Motor neuron (in vitro differentiated cells): Measurements from ENCODE around the gene OR8B12. TPM values are rescaled to one million over a fixed set of nuclear protein-coding genes. Genes with fewer than 3 reads are reported as not detected.
A peak's percentile ranks its signal among the peaks of the same experiment; 100 is the strongest.

Experiments
- ATAC-seq, 8 experiments: fragments of 200-7000 bp; cut with Tn5 transposase; replicated peaks in 6 of 8; 2 replicates each; pipeline ENCODE4 v1.8.0; 2021; ENCODE audit warnings: mild to moderate bottlenecking in 8 of 8, moderate library complexity in 8 of 8
- H3K27ac ChIP-seq, 2 donors: fragments of 250-450 bp; sonication (Bioruptor Pico); 2 replicates each; pipeline ENCODE4 v1.9.0; 2021; ENCODE audit warnings: antibody characterized with exemption in 2 of 2, mild to moderate bottlenecking in 2 of 2, moderate library complexity in 1 of 2
- H3K4me1 ChIP-seq, 2 donors: fragments of 250-450 bp; sonication (Bioruptor Pico); replicated peaks in 1 of 2; 2 replicates each; pipeline ENCODE4 v1.6.1; 2021; ENCODE audit warnings: antibody characterized with exemption in 2 of 2, mild to moderate bottlenecking in 2 of 2, moderate library complexity in 1 of 2
- H3K4me3 ChIP-seq, 5 donors: fragments of 250-450 bp; sonication (Bioruptor Pico); 2 replicates each; pipeline ENCODE4 v1.9.0; 2021; ENCODE audit warnings: antibody characterized with exemption in 5 of 5, mild to moderate bottlenecking in 5 of 5, moderate library complexity in 4 of 5
- WGBS, 10 experiments: fragments of 450-650 bp; shearing (Covaris generic); methylation state at CpG; one replicate each; pipeline ENCODE4 v1.0.0; 2022; 5-methylcytosine and 5-hydroxymethylcytosine counted together
- in situ Hi-C, 9 experiments: fragments of 400-800 bp; cut with MboI; loops; one replicate each; pipeline ENCODE4 v1.15.0; 2021; ENCODE audit warnings: low sequenced_read_pairs in 9 of 9, low pct_unique_long_range_greater_than_20kb in 2 of 9; ENCODE audit not compliant: unreplicated experiment in 9 of 9
- total RNA-seq, 8 experiments: library from RNA; unstranded; fragments of 300-600 nt; gene quantifications; 2 replicates each; pipeline versions ENCODE4 v1.2.3 to v1.2.4, GENCODE V29; 2022

The OR8B12 gene, protein sequence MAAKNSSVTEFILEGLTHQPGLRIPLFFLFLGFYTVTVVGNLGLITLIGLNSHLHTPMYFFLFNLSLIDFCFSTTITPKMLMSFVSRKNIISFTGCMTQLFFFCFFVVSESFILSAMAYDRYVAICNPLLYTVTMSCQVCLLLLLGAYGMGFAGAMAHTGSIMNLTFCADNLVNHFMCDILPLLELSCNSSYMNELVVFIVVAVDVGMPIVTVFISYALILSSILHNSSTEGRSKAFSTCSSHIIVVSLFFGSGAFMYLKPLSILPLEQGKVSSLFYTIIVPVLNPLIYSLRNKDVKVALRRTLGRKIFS
- total RNA-seq: 1 to 10 TPM in 1 of 8 experiments, under 1 TPM in 3, not detected in 4; 0.25 to 1.2 (median 0.40) TPM

DNA sequence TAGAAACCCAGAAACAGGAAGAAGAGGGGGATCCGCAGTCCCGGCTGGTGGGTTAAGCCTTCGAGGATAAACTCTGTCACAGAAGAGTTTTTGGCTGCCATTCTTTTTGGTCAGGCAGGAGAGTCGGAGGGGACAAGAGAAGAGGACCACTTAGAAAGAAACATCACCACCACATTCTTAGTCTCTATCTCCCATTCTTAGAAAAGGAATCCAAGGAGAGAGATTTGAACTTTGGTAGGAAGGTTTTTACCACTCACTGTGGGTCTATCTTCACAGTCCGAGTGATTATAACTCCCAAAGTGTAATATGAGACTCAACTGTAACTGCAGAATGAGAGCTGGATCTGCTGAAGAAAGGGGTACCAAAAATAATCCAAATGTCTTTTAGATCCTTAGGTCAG lies at the start of gene OR8B12:
Gene OR8B12 (minus strand): TSS at position 101 of the 400 bp plus-strand sequence. CDS start 0 bp downstream, at position 101.
- Histone ChIP-seq H3K4me1 (no peaks in the 10 kb centered on the region), H3K4me3 (no peak within 1 kb of the TSS), H3K27ac (no peak within 1 kb of the TSS)
- in situ Hi-C loops: no loop called here
- WGBS, 10 experiments: 35 to 100% (median 69%) methylated on average over 1 to 4 of the region's 5 CpGs; no CpG with 5 or more reads in 2 of the 10 experiments
- ATAC-seq: no peak

DNA sequence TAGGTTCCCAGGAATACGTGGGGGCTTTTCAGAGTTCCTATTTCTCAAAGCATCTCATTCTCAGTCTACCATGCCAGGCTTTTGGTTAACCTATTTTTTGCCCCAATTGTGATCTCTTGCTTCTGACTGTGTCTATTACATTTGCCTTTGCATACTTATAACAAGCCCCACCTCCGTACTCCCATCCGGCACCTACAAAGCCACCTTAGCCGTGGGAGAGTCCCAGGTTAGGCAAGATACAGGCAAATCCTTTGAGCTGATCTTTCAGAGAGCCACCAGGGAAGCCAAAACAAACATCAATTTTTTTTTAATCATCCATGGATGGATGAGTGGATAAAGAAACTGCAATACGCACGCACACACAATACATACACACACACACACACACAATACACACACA lies 49.2 kb upstream of the OR8B12 start:
- in situ Hi-C loops: loop anchor here in 8 of 9 experiments (10.0 to 25.0 kb wide), 4 partner anchors 178 to 530 kb away; partner anchors contain the start of gene OR8B4 (in 5 of the 8)

GRCh38 chr11:124591430-124591829 lies 48.0 kb upstream of the OR8B12 start:
- no peaks in the 10 kb centered on the region for H3K4me1 ChIP-seq
- ATAC-seq: no peak
- in situ Hi-C loops: loop anchor here in 8 of 9 experiments (10.0 to 25.0 kb wide), 4 partner anchors 177 to 529 kb away; partner anchors contain the start of gene OR8B4 (in 5 of the 8)
- H3K27ac ChIP-seq: no peak overlapping the region
- 0 to 100% (median 82%) methylated on average over 1 to 2 of the region's 2 CpGs; no CpG with 5 or more reads in 1 of the 10 experiments for WGBS, 10 experiments
- H3K4me3 ChIP-seq: no peak overlapping the region

More for the DNA sequence above, 49.2 kb upstream of the OR8B12 start:
- no peak for ATAC-seq
- no peaks in the 10 kb centered on the region for H3K4me1 ChIP-seq
- WGBS, 10 experiments: 30 to 100% (median 89%) methylated on average over 1 to 6 of the region's 6 CpGs; no CpG with 5 or more reads in 4 of the 10 experiments
- no peak overlapping the region for H3K27ac ChIP-seq
- H3K4me3 ChIP-seq: no peak overlapping the region

GRCh38 chr11:124586238-124586860 lies 42.9 kb upstream of the OR8B12 start:
- ATAC-seq: peak in 5 of 8 experiments; percentile 31 to 67 (median 61)
- WGBS, 10 experiments: 0 to 50% (median 32%) methylated on average over 2 to 3 of the region's 3 CpGs
- Histone ChIP-seq H3K4me3 (no peak overlapping the region), H3K4me1 (no peaks in the 10 kb centered on the region), H3K27ac (no peak overlapping the region)
- in situ Hi-C loops: loop anchor here in 7 of 9 experiments (25.0 kb wide), 3 partner anchors 174 to 524 kb away; partner anchors contain the start of gene OR8B4 (in 5 of the 7)

DNA sequence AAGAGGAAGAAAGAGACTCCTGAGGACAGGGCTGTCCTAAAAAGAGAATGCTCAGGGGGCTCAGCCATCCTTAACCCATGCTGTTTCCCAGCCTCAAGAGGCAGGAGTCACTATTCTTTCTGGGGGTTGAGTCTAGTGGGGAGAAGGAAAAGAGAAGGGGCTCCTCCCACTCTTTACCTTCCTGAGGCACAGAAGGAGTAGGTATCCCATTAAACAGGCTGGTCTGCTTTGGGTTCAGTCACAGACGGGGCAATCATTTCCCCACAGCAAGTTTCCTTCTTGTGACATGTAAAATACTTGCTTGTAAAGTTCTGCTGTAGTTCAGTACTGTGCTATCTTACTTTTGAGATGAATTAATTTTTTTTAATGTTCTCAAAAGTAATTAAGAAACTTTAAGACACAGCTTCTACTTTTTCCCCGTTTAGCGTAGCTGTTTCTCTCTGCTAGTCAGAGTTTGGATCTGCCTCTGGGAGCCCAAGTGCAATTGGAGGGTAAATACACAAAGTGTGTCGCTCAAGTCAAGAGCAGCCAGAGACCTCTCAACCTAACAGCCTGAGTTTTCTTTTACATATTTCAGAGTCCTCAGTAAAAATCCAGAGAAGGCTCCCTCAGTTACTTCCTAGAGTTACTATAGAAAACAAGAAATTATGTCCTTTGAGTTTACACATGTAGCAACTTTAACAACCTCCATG lies 41.4 kb upstream of the OR8B12 start:
- in situ Hi-C loops: loop anchor here in 7 of 9 experiments (25.0 kb wide), 3 partner anchors 173 to 523 kb away; partner anchors contain the start of gene OR8B4 (in 5 of the 7)
- H3K27ac ChIP-seq: no peak overlapping the region
- H3K4me3 ChIP-seq: no peak overlapping the region
- 67 to 100% (median 92%) methylated on average over 1 to 4 of the region's 4 CpGs; no CpG with 5 or more reads in 3 of the 10 experiments for WGBS, 10 experiments
- no peak for ATAC-seq
- H3K4me1 ChIP-seq: no peaks in the 10 kb centered on the region

GRCh38 chr11:124583781-124584180 lies 40.3 kb upstream of the OR8B12 start:
- no peak for ATAC-seq
- in situ Hi-C loops: loop anchor here in 7 of 9 experiments (25.0 kb wide), 3 partner anchors 171 to 521 kb away; partner anchors contain the start of gene OR8B4 (in 5 of the 7)
- no peaks in the 10 kb centered on the region for H3K4me1 ChIP-seq
- no peak overlapping the region for H3K27ac ChIP-seq
- 47 to 100% (median 80%) methylated on average over 2 to 8 of the region's 8 CpGs for WGBS, 10 experiments
- H3K4me3 ChIP-seq: no peak overlapping the region

DNA sequence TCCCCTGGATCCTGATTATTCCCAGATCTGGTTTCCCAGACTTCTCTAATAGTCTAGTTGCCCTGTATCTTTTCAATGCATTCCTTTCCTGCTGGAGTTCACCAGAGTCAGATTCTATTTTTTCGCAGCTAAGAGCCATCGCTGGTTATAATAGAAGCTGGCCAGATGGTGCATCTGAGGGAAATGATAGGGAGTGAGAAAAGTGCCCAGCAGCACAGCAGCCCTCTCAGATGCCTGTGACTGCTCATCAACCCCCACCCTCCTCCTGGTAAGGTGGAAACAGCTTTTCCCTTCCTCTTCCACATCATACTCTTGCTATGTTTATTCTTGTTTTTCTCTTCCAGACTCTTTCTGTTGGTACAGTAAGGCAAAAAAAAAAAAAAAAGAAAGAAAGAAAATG lies 39.1 kb upstream of the OR8B12 start:
- in situ Hi-C loops: loop anchor here in 7 of 9 experiments (25.0 kb wide), 3 partner anchors 170 to 520 kb away; partner anchors contain the start of gene OR8B4 (in 5 of the 7)
- ATAC-seq: no peak
- Histone ChIP-seq H3K27ac (no peak overlapping the region), H3K4me1 (no peaks in the 10 kb centered on the region), H3K4me3 (no peak overlapping the region)
- WGBS, 10 experiments: 0 to 100% (median 69%) methylated on average over 1 to 2 of the region's 2 CpGs; no CpG with 5 or more reads in 4 of the 10 experiments

DNA sequence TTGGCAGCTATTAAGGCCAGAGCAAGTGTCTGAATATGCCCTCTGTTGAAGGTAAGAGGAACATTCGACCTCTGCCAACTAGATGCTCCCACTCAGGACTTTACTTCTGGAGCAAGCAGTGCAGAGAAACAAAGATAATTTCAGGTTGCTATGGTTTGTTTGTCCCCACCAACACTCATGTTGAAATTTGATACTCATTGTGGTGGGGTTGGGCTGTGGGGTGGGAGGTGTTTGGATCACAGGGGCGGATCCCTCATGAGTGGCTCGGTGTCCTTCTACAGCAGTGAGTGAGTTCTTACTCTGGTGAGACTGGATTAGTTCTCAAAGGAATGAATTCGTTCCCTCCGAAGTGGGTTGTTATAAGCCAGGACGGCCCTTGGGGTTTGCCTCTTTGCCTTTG lies 38.4 kb upstream of the OR8B12 start:
- no peak overlapping the region for H3K4me3 ChIP-seq
- peak in 3 of 8 experiments; percentile 12 to 92 (median 78) for ATAC-seq
- no peak overlapping the region for H3K27ac ChIP-seq
- H3K4me1 ChIP-seq: no peaks in the 10 kb centered on the region
- in situ Hi-C loops: loop anchor here in 7 of 9 experiments (25.0 kb wide), 3 partner anchors 170 to 520 kb away; partner anchors contain the start of gene OR8B4 (in 5 of the 7)
- WGBS, 10 experiments: 30 to 100% (median 85%) methylated on average over 1 to 3 of the region's 6 CpGs; no CpG with 5 or more reads in 4 of the 10 experiments

DNA sequence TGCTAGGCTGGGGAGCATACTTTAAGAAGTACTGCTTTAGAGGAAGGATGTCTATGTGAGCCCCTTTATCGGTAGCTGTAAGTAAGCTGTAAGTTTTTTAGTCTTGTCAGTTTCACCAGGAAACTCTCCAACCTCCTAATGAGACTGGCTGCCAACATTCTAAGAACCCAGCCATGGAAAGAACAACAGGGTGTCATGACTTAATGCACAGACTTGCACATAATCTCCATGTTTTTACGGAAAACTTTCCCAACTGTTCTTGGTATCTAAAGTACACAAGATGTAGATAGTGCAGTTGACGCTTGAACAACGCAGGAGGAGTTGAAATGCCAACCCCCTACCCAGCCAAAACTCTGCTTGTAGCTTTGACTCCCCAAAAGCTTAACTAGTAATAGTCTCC lies 35.3 kb upstream of the OR8B12 start:
- no peaks in the 10 kb centered on the region for H3K4me1 ChIP-seq
- 14 to 96% (median 92%) methylated on average over 1 to 4 of the region's 4 CpGs; no CpG with 5 or more reads in 5 of the 10 experiments for WGBS, 10 experiments
- in situ Hi-C loops: loop anchor here in 7 of 9 experiments (10.0 to 25.0 kb wide), 4 partner anchors 164 to 516 kb away; partner anchors contain the start of gene OR8B4 (in 5 of the 7)
- no peak overlapping the region for H3K27ac ChIP-seq
- H3K4me3 ChIP-seq: no peak overlapping the region
- ATAC-seq: no peak

DNA sequence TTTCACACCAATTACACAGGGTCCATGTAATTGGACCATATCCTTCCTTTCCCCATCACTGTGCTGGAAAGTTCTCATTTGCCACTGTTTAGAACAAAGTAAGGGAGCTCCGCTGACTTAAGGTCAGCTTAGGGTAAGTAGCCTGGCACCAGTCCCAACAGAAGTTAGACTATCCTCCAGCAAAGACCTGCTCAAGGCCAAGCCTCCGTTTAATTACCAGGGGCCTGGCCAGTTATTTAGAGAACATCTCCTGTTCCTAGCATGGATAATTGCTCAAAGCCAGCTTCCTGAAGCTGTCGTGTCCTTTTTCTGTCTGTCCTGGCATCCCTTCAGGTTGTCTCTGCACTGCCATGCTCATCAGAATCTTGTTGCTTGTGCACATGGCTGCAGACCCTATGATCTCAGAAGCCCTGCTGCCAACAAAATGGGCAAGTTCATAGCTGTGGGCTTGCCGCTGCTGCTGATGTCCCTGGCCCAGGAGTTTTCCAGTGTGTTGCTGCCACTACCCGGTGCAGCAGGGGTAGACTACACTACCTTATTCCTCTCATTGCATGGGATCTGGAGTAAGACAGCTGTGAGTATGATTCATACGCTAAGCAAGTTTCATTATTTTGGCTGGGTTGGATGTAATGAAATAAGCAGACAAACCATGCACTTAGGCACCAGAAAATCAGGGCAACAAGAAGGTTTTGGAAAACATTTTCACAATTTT lies 34.4 kb upstream of the OR8B12 start:
- Histone ChIP-seq H3K27ac (no peak overlapping the region), H3K4me1 (no peaks in the 10 kb centered on the region), H3K4me3 (no peak overlapping the region)
- in situ Hi-C loops: loop anchor here in 7 of 9 experiments (10.0 to 25.0 kb wide), 4 partner anchors 163 to 516 kb away; partner anchors contain the start of gene OR8B4 (in 5 of the 7)
- no peak for ATAC-seq
- 0 to 100% (median 61%) methylated on average over 1 to 4 of the region's 6 CpGs; no CpG with 5 or more reads in 2 of the 10 experiments for WGBS, 10 experiments

- Histone ChIP-seq H3K27ac (no peak overlapping the region), H3K4me1 (no peaks in the 10 kb centered on the region), H3K4me3 (no peak overlapping the region)
- in situ Hi-C loops: loop anchor here in 1 of 9 experiments (10.0 kb wide), 1 partner anchor 155 kb away; no protein-coding TSS in a partner anchor
- ATAC-seq: no peak
- WGBS, 10 experiments: 0 to 84% (median 60%) methylated on average over 3 to 6 of the region's 7 CpGs; no CpG with 5 or more reads in 4 of the 10 experiments
These were observed 26.7 kb upstream of the OR8B12 start for GRCh38 chr11:124570160-124570559.
